ENCODE data around the gene CLCA2. TPM values are rescaled to one million over a fixed set of nuclear protein-coding genes. Genes with fewer than 3 reads are reported as not detected.

CLCA2 gene, protein sequence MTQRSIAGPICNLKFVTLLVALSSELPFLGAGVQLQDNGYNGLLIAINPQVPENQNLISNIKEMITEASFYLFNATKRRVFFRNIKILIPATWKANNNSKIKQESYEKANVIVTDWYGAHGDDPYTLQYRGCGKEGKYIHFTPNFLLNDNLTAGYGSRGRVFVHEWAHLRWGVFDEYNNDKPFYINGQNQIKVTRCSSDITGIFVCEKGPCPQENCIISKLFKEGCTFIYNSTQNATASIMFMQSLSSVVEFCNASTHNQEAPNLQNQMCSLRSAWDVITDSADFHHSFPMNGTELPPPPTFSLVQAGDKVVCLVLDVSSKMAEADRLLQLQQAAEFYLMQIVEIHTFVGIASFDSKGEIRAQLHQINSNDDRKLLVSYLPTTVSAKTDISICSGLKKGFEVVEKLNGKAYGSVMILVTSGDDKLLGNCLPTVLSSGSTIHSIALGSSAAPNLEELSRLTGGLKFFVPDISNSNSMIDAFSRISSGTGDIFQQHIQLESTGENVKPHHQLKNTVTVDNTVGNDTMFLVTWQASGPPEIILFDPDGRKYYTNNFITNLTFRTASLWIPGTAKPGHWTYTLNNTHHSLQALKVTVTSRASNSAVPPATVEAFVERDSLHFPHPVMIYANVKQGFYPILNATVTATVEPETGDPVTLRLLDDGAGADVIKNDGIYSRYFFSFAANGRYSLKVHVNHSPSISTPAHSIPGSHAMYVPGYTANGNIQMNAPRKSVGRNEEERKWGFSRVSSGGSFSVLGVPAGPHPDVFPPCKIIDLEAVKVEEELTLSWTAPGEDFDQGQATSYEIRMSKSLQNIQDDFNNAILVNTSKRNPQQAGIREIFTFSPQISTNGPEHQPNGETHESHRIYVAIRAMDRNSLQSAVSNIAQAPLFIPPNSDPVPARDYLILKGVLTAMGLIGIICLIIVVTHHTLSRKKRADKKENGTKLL
- total RNA-seq, result 0.11 to 0.32 TPM in 2 of 3 replicates, not detected in the other

DNA sequence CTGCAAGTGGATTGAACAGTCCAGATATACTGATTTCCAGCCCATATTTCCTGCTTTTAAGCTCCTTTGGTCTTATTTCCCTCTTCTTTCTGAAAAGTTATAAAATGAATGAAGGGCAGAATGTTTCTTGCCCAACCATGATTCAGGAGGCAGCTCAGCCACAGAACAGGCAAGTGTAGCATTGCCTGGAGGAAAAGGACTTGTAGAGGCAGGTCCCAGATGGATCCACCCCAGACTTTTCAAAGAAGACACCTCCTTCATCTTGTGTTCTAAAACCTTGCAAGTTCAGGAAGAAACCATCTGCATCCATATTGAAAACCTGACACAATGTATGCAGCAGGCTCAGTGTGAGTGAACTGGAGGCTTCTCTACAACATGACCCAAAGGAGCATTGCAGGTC, at the start of gene CLCA2:
CLCA2 (plus strand) TSS at position 299 of the 400 bp plus-strand sequence; CDS start at position 376, 77 bp downstream.
- peaks cover 9% of the 10 kb centered on the region for H3K27me3 Mint-ChIP-seq (ENCODE audit: low read depth)
- no peak within 1 kb of the TSS for H3K4me3 Mint-ChIP-seq

DNA sequence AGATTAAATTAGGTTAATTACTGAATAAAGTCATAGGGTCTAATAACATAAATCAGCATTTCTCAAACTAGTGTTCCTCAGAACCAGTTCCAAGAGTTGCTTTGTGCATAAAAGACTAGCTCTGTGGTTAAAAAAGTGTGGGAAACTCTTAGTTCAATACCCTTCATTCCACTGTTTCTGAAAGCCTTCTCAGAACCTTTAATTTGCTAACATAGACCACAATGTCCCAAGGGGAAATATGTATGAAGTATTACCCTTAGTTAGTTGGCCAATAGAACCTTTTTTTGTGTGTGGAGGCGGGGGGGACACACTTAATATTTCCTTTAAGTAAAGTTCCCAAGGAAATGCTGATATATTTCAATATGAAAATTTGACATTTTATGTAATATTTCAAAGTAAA, 48.3 kb upstream of the CLCA2 start:
- Mint-ChIP-seq H3K27me3 (ENCODE audit: low read depth) (no peaks in the 10 kb centered on the region), H3K4me1 (peaks cover 3% of the 10 kb centered on the region), H3K27ac (no peak overlapping the region), H3K36me3 (peaks cover 52% of the 10 kb centered on the region), H3K4me3 (no peak overlapping the region), H3K9me3 (peaks cover 20% of the 10 kb centered on the region)
- DNase-seq (ENCODE audit: low spot score in 2 of 2, unreplicated experiment in 2 of 2), result no peak
- TF ChIP-seq, protein P1, sequence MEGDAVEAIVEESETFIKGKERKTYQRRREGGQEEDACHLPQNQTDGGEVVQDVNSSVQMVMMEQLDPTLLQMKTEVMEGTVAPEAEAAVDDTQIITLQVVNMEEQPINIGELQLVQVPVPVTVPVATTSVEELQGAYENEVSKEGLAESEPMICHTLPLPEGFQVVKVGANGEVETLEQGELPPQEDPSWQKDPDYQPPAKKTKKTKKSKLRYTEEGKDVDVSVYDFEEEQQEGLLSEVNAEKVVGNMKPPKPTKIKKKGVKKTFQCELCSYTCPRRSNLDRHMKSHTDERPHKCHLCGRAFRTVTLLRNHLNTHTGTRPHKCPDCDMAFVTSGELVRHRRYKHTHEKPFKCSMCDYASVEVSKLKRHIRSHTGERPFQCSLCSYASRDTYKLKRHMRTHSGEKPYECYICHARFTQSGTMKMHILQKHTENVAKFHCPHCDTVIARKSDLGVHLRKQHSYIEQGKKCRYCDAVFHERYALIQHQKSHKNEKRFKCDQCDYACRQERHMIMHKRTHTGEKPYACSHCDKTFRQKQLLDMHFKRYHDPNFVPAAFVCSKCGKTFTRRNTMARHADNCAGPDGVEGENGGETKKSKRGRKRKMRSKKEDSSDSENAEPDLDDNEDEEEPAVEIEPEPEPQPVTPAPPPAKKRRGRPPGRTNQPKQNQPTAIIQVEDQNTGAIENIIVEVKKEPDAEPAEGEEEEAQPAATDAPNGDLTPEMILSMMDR (IDR thresholded peaks at IDR 0.05; ENCODE audit: unreplicated experiment), result no peak

More for the DNA sequence above, at the start of gene CLCA2:
- Mint-ChIP-seq H3K4me1 (peaks cover 2% of the 10 kb centered on the region), H3K27ac (no peak within 1 kb of the TSS), H3K9me3 (no peaks in the 10 kb centered on the region), H3K36me3 (no peaks in the 10 kb centered on the region)
- TF ChIP-seq, protein P1 (IDR thresholded peaks at IDR 0.05; ENCODE audit: unreplicated experiment), result no peak
- DNase-seq (ENCODE audit: low spot score in 2 of 2, unreplicated experiment in 2 of 2), result no peak

DNA sequence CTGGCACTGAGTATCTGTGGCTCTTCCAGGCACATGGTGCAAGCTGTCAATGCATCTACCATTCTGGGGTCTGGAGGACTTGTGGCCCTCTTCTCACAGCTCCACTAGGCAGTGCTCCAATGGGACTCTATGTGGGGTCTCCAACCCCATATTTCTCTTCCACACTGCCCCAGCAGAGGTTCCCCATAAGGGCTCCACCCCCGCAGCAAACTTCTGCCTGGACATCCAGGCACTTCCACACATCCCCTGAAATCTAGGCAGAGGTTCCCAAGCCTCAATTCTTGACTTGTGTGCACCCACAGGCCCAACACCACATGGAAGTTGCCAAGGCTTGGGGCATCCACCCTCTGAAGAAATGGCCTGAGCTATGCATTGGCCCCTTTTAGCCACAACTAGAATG, 46.6 kb upstream of the CLCA2 start:
- H3K27me3 Mint-ChIP-seq (ENCODE audit: low read depth), result no peaks in the 10 kb centered on the region

DNA sequence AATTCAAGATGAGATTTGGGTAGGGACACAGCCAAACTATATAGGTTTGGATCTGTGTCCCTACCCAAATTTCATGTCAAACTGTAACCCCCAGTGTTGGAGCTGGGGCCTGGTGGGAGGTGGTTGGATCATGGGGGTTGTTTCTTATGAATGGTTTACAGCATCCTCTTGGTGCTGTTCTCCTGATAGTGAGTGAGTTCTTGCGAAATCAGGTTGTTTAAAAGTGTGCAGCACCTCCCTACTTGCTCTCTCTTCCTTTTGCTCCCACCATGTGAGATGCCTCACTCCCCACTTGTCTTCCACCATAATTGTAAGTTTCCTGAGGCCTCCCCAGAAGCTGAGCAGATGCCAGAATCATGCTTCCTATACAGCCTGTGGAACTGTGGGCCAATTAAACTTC, 45.2 kb upstream of the CLCA2 start:
- H3K27me3 Mint-ChIP-seq (ENCODE audit: low read depth), result no peaks in the 10 kb centered on the region
- TF ChIP-seq, protein P1 (IDR thresholded peaks at IDR 0.05; ENCODE audit: unreplicated experiment), result no peak
- H3K4me3 Mint-ChIP-seq, result no peak overlapping the region
- H3K4me1 Mint-ChIP-seq, result peaks cover 3% of the 10 kb centered on the region
- no peak for DNase-seq (ENCODE audit: low spot score in 2 of 2, unreplicated experiment in 2 of 2)
- no peak overlapping the region for H3K27ac Mint-ChIP-seq
- H3K9me3 Mint-ChIP-seq, result peaks cover 17% of the 10 kb centered on the region
- H3K36me3 Mint-ChIP-seq, result peaks cover 39% of the 10 kb centered on the region

More for the DNA sequence above, 46.6 kb upstream of the CLCA2 start:
- Mint-ChIP-seq H3K4me3 (no peak overlapping the region), H3K36me3 (peaks cover 48% of the 10 kb centered on the region), H3K27ac (no peak overlapping the region), H3K4me1 (peaks cover 3% of the 10 kb centered on the region), H3K9me3 (peaks cover 20% of the 10 kb centered on the region)
- TF ChIP-seq, protein P1 (IDR thresholded peaks at IDR 0.05; ENCODE audit: unreplicated experiment), result no peak
- DNase-seq (ENCODE audit: low spot score in 2 of 2, unreplicated experiment in 2 of 2), result no peak

DNA sequence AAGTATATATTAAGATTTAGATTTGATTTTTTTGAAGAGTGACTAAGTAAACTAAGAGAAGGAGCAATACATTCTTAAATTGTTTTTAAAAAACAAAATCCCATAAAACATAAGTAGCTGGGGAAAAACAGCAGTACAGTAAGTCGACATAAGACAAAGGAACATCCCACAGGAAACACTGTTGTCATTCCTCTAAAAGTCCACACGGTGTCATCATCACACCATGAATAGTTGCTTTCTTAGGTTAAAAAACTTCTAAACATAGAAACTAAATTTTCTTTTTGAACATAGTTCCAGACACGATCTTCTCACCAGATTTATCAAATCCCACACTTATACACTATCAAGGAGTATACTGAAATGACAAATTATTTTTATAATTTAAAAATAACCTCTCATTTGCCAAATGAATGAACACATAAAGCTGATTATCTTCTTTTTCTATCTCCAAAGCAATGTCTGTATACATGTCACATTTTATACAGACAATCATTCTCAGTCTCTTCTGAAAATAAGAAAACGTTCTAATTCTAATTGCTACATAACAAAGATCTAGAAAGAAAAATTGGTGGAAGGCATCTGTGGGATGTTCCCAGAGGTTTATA, 43.6 kb upstream of the CLCA2 start:
- H3K4me1 Mint-ChIP-seq, result peaks cover 3% of the 10 kb centered on the region
- H3K9me3 Mint-ChIP-seq, result peaks cover 17% of the 10 kb centered on the region
- no peaks in the 10 kb centered on the region for H3K27me3 Mint-ChIP-seq (ENCODE audit: low read depth)
- no peak for DNase-seq (ENCODE audit: low spot score in 2 of 2, unreplicated experiment in 2 of 2)
- H3K4me3 Mint-ChIP-seq, result no peak overlapping the region
- TF ChIP-seq, protein P1 (IDR thresholded peaks at IDR 0.05; ENCODE audit: unreplicated experiment), result peak; percentile 78
- no peak overlapping the region for H3K27ac Mint-ChIP-seq
- peaks cover 29% of the 10 kb centered on the region for H3K36me3 Mint-ChIP-seq

Measured in mesothelial cell of epicardium (in vitro differentiated cells).